Neuronal stem cell (in vitro differentiated cells): Measurements from ENCODE around the gene EHD1.

Experiments
- DNase-seq: peaks from one replicate; pipeline ENCODE4 v3.0.0-alpha.2; 2013; ENCODE audit warnings: low spot score
- H2AFZ ChIP-seq: one replicate; pipeline ENCODE4 v1.6.1; 2013; ENCODE audit warnings: mild to moderate bottlenecking, low read length, inconsistent platforms
- H2AK5ac ChIP-seq: 2 replicates; pipeline ENCODE4 v1.6.1; 2013; ENCODE audit warnings: low read depth, mild to moderate bottlenecking, inconsistent platforms, low read length, moderate library complexity, mixed read lengths
- H2BK120ac ChIP-seq: 2 replicates; pipeline ENCODE4 v1.6.1; 2013; ENCODE audit warnings: low read depth, mild to moderate bottlenecking, inconsistent platforms, low read length, moderate library complexity, mixed read lengths
- H2BK12ac ChIP-seq: one replicate; pipeline ENCODE4 v1.6.1; 2013; ENCODE audit warnings: low read length, inconsistent platforms
- H2BK15ac ChIP-seq: 2 replicates; pipeline ENCODE4 v1.6.1; 2013; ENCODE audit warnings: mild to moderate bottlenecking, low read length, inconsistent platforms, mixed read lengths
- H2BK5ac ChIP-seq: one replicate; pipeline ENCODE4 v1.6.1; 2013; ENCODE audit warnings: inconsistent platforms, mild to moderate bottlenecking, low read length, moderate library complexity
- H3K14ac ChIP-seq: one replicate; pipeline ENCODE4 v1.6.1; 2013; ENCODE audit warnings: low read length, inconsistent platforms
- H3K18ac ChIP-seq: 2 replicates; pipeline ENCODE4 v1.6.1; 2013; ENCODE audit warnings: low read length, inconsistent platforms
- H3K23ac ChIP-seq: 2 replicates; pipeline ENCODE4 v1.6.1; 2013; ENCODE audit warnings: low read depth, mild to moderate bottlenecking, mixed read lengths, low read length, inconsistent platforms; ENCODE audit not compliant: poor library complexity
- H3K27ac ChIP-seq: replicated peaks from 3 replicates; pipeline ENCODE4 v1.5.1; 2013; ENCODE audit warnings: low read length, inconsistent platforms
- H3K27me3 ChIP-seq, 3 experiments: 2 replicates each; pipeline ENCODE4 v1.6.1; 2013; ENCODE audit warnings: low read length in 3 of 3, mild to moderate bottlenecking in 2 of 3, inconsistent platforms in 1 of 3, low read depth in 1 of 3, mixed read lengths in 1 of 3, moderate library complexity in 1 of 3; ENCODE audit not compliant: control insufficient read depth in 3 of 3, insufficient read depth in 3 of 3
- H3K36me3 ChIP-seq, 2 donors: replicated peaks in 1 of 2; 2 replicates each; pipeline ENCODE4 v1.6.1; 2013; ENCODE audit warnings: low read length in 2 of 2; ENCODE audit not compliant: control insufficient read depth in 2 of 2, insufficient read depth in 2 of 2
- H3K4ac ChIP-seq: 2 replicates; pipeline ENCODE4 v1.6.1; 2013; ENCODE audit warnings: inconsistent platforms, mild to moderate bottlenecking, low read length, moderate library complexity
- H3K4me1 ChIP-seq, 2 donors: 1 replicate in 1 of 2; 2 replicates in 1 of 2; pipeline ENCODE4 v1.6.1; 2013; ENCODE audit warnings: low read length in 2 of 2, low read depth in 1 of 2; ENCODE audit not compliant: control insufficient read depth in 2 of 2, insufficient read depth in 1 of 2
- H3K4me2 ChIP-seq: one replicate; pipeline ENCODE4 v1.6.1; 2013; ENCODE audit warnings: mild to moderate bottlenecking, low read length, inconsistent platforms; ENCODE audit not compliant: insufficient read depth, poor library complexity, severe bottlenecking
- H3K4me3 ChIP-seq, 2 donors: 2 replicates each; pipeline ENCODE4 v1.5.1; 2013; ENCODE audit warnings: low read length in 2 of 2, mild to moderate bottlenecking in 2 of 2, inconsistent platforms in 1 of 2, moderate library complexity in 1 of 2
- H3K79me1 ChIP-seq: one replicate; pipeline ENCODE4 v1.6.1; 2013; ENCODE audit warnings: low read depth, mild to moderate bottlenecking, inconsistent platforms, low read length, moderate library complexity
- H3K9ac ChIP-seq: one replicate; pipeline ENCODE4 v1.6.1; 2013; ENCODE audit warnings: mild to moderate bottlenecking, low read depth, low read length, inconsistent platforms; ENCODE audit not compliant: poor library complexity
- H3K9me3 ChIP-seq, 2 donors: replicated peaks in 1 of 2; 2 replicates each; pipeline versions ENCODE3 to v1.6.1; 2013; ENCODE audit warnings: low read length in 2 of 2, mild to moderate bottlenecking in 2 of 2, inconsistent platforms in 1 of 2, low read depth in 1 of 2, mixed read lengths in 1 of 2, moderate library complexity in 1 of 2; ENCODE audit not compliant: control insufficient read depth in 2 of 2, insufficient read depth in 1 of 2
- H4K8ac ChIP-seq: one replicate; pipeline ENCODE4 v1.6.1; 2013; ENCODE audit warnings: low read depth, mild to moderate bottlenecking, inconsistent platforms, low read length, moderate library complexity
- H4K91ac ChIP-seq: one replicate; pipeline ENCODE4 v1.6.1; 2013; ENCODE audit warnings: low read length, low read depth, mild to moderate bottlenecking, inconsistent platforms; ENCODE audit not compliant: poor library complexity
- WGBS, 2 donors: extraction: QIAGEN DNeasy Blood & Tissue Kit; methylation state at CpG; one replicate each; pipeline ENCODE4 v1.1.7; 2013; ENCODE audit warnings: missing lambda C conversion rate in 2 of 2, mixed read lengths in 1 of 2; ENCODE audit not compliant: insufficient read length in 2 of 2, insufficient replicate concordance in 1 of 2; ENCODE audit errors: extremely low coverage in 2 of 2; 5-methylcytosine and 5-hydroxymethylcytosine counted together

The EHD1 gene

GRCh38 chr11:64863391-64864060 is 14.9 kb downstream of the EHD1 start:
- no peak overlapping the region for H4K8ac ChIP-seq
- no peak for DNase-seq
- H3K27me3 ChIP-seq: no peaks in the 10 kb centered on the region
- no peak overlapping the region for H3K4ac ChIP-seq
- peak overlapping the region; percentile 80 for H2BK12ac ChIP-seq
- H3K14ac ChIP-seq: peak overlapping the region; percentile 79
- peak overlapping the region; percentile 94 for H2BK5ac ChIP-seq
- peak overlapping the region; percentile 99 for H2BK15ac ChIP-seq
- no peak overlapping the region for H3K4me2 ChIP-seq
- H3K9ac ChIP-seq: no peak overlapping the region
- peak overlapping the region; percentile 87 for H3K23ac ChIP-seq
- peak overlapping the region; percentile 15 for H2AFZ ChIP-seq
- H3K27ac ChIP-seq: peak overlapping the region; percentile 55
- peak overlapping the region; percentile 75 for H4K91ac ChIP-seq
- peak overlapping the region; percentile 84 for H2BK120ac ChIP-seq
- peaks cover 9 to 20% of the 10 kb centered on the region in 2 donors for H3K36me3 ChIP-seq
- peaks cover 29 to 32% of the 10 kb centered on the region in 2 donors for H3K4me1 ChIP-seq
- WGBS, 2 donors: no CpG with 5 or more reads among the region's 23 CpGs
- no peak overlapping the region for H3K4me3 ChIP-seq
- H3K9me3 ChIP-seq: no peaks in the 10 kb centered on the region
- peak overlapping the region; percentile 96 for H3K18ac ChIP-seq
- peak overlapping the region; percentile 99 for H2AK5ac ChIP-seq
- peaks cover 17% of the 10 kb centered on the region for H3K79me1 ChIP-seq

GRCh38 chr11:64862987-64863390 is 15.4 kb downstream of the EHD1 start:
- Histone ChIP-seq H3K4me2 (no peak overlapping the region), H3K79me1 (peaks cover 17% of the 10 kb centered on the region), H3K9me3 (no peaks in the 10 kb centered on the region), H2BK15ac (peak overlapping the region; percentile 11), H3K27ac (peak overlapping the region; percentile 55), H2AFZ (peak overlapping the region; percentile 15), H4K91ac (peak overlapping the region; percentile 75), H3K27me3 (no peaks in the 10 kb centered on the region), H2BK12ac (peak overlapping the region; percentile 80), H3K4me1 (peaks cover 29 to 32% of the 10 kb centered on the region in 2 donors), H3K4me3 (no peak overlapping the region), H3K36me3 (peaks cover 9 to 17% of the 10 kb centered on the region in 2 donors), H2BK5ac (peak overlapping the region; percentile 94), H3K4ac (peak overlapping the region; percentile 59), H3K14ac (peak overlapping the region; percentile 75), H3K18ac (peak overlapping the region; percentile 96), H3K9ac (no peak overlapping the region), H2AK5ac (peak overlapping the region; percentile 99), H2BK120ac (no peak overlapping the region), H4K8ac (no peak overlapping the region), H3K23ac (no peak overlapping the region)
- WGBS, 2 donors: no CpG with 5 or more reads among the region's 9 CpGs
- no peak for DNase-seq

GRCh38 chr11:64861227-64861975 is 17.0 kb downstream of the EHD1 start:
- no peaks in the 10 kb centered on the region for H3K27me3 ChIP-seq
- peak overlapping the region; percentile 44 for H3K23ac ChIP-seq
- peaks cover 29 to 32% of the 10 kb centered on the region in 2 donors for H3K4me1 ChIP-seq
- no peak overlapping the region for H2BK120ac ChIP-seq
- no peak overlapping the region for H2AK5ac ChIP-seq
- DNase-seq: no peak
- H3K27ac ChIP-seq: no peak overlapping the region
- no peak overlapping the region for H3K4me2 ChIP-seq
- H4K8ac ChIP-seq: no peak overlapping the region
- H3K14ac ChIP-seq: no peak overlapping the region
- H2AFZ ChIP-seq: no peak overlapping the region
- H2BK5ac ChIP-seq: no peak overlapping the region
- H3K4ac ChIP-seq: no peak overlapping the region
- peak overlapping the region; percentile 27 for H3K18ac ChIP-seq
- H3K4me3 ChIP-seq: no peak overlapping the region
- H2BK15ac ChIP-seq: no peak overlapping the region
- no peak overlapping the region for H4K91ac ChIP-seq
- peaks cover 19% of the 10 kb centered on the region for H3K79me1 ChIP-seq
- H3K9ac ChIP-seq: no peak overlapping the region
- peak overlapping the region; percentile 30 for H2BK12ac ChIP-seq
- H3K9me3 ChIP-seq: no peaks in the 10 kb centered on the region
- H3K36me3 ChIP-seq: peaks cover 13 to 23% of the 10 kb centered on the region in 2 donors
- WGBS, 2 donors: no CpG with 5 or more reads among the region's 6 CpGs
